BJ (cell line): ENCODE measurements around the gene EFCAB6. TPM values are rescaled to one million over a fixed set of nuclear protein-coding genes. Genes with fewer than 3 reads are reported as not detected.
A peak's percentile ranks its signal among the peaks of the same experiment; 100 is the strongest.

Source experiments
- CTCF ChIA-PET: fragments of 350-600 bp; formaldehyde crosslinking; extraction: SDS; loops from one replicate; lab custom pipeline; 2021; ENCODE audit warnings: antibody characterized with exemption, inconsistent platforms; lab: Yijun Ruan, JAX
- POLR2A ChIA-PET: fragments of 300-600 bp; sonication (Branson Sonifier 250); formaldehyde crosslinking; extraction: SDS; loops from one replicate; lab custom pipeline; 2021; ENCODE audit warnings: antibody characterized with exemption; lab: Charles Lee
- DNase-seq: peaks from one replicate; pipeline ENCODE4 v3.0.0-alpha.2; 2011; ENCODE audit warnings: low read depth
- H3K27me3 ChIP-seq: 2 replicates; pipeline ENCODE4 v1.6.0; 2011; ENCODE audit warnings: low read length; ENCODE audit not compliant: control insufficient read depth, insufficient read depth
- H3K36me3 ChIP-seq: 2 replicates; pipeline ENCODE4 v1.5.1; 2011; ENCODE audit warnings: low read length; ENCODE audit not compliant: control insufficient read depth, insufficient read depth
- H3K4me3 ChIP-seq: 2 replicates; pipeline ENCODE4 v1.5.1; 2011; ENCODE audit warnings: low read depth, mild to moderate bottlenecking, control low read depth, low read length
- CTCF ChIP-seq: IDR thresholded peaks from 2 replicates; pipeline ENCODE4 v1.5.1; 2011; ENCODE audit warnings: low read depth, mild to moderate bottlenecking, control low read depth, inconsistent platforms, low read length, moderate library complexity; ENCODE audit not compliant: insufficient read depth
- polyA plus RNA-seq: library from polyadenylated mRNA; depleted of rRNA; stranded (reverse); fragments of >200 nt; gene quantifications from 2 replicates; pipeline ENCODE4 v1.2.3, GENCODE V29; 2011

Gene EFCAB6
- polyA plus RNA-seq, 1 experiment = 0.75 TPM

GRCh38 chr22:43782448-43782847, 29.7 kb downstream of the EFCAB6 start:
- CTCF ChIA-PET = interaction anchor here (1.0 to 1.9 kb wide), 2 partner anchors 14 to 19 kb away, joined by 3 to 7 read pairs; no protein-coding TSS in a partner anchor
- POLR2A ChIA-PET = no interaction called here
- DNase-seq = no peak
- no peak for TF ChIP-seq CTCF
- H3K4me3 ChIP-seq = no peak overlapping the region
- no peaks in the 10 kb centered on the region for H3K27me3 ChIP-seq
- no peaks in the 10 kb centered on the region for H3K36me3 ChIP-seq

GRCh38 chr22:43777286-43777685, 34.8 kb downstream of the EFCAB6 start:
- ChIA-PET CTCF (no interaction called here), POLR2A (interaction anchor here (0.6 kb wide), 1 partner anchor 35 kb away, joined by 8 read pairs; the partner anchor contains the start of gene EFCAB6)
- TF ChIP-seq CTCF = no peak

GRCh38 chr22:43776081-43776670, 35.9 kb downstream of the EFCAB6 start:
- ChIA-PET CTCF (interaction anchor here (1.0 kb wide), 1 partner anchor 51 kb away, joined by 3 read pairs; no protein-coding TSS in a partner anchor), POLR2A (no interaction called here)
- no peak for DNase-seq
- Histone ChIP-seq H3K4me3 (no peak overlapping the region), H3K27me3 (no peaks in the 10 kb centered on the region), H3K36me3 (no peaks in the 10 kb centered on the region)
- TF ChIP-seq CTCF = no peak

More at GRCh38 chr22:43777286-43777685, 34.8 kb downstream of the EFCAB6 start:
- DNase-seq = peak; percentile 71
- H3K27me3 ChIP-seq = no peaks in the 10 kb centered on the region
- no peak overlapping the region for H3K4me3 ChIP-seq
- no peaks in the 10 kb centered on the region for H3K36me3 ChIP-seq

- CTCF ChIA-PET = interaction anchor here (1.2 kb wide), 1 partner anchor 22 kb away, joined by 3 read pairs; no protein-coding TSS in a partner anchor
These were observed 37.7 kb downstream of the EFCAB6 start for GRCh38 chr22:43774318-43774915.

More at GRCh38 chr22:43774318-43774915, 37.7 kb downstream of the EFCAB6 start:
- POLR2A ChIA-PET = interaction anchor here (0.6 kb wide), 1 partner anchor 502 kb away, joined by 3 read pairs; no protein-coding TSS in a partner anchor
- no peaks in the 10 kb centered on the region for H3K36me3 ChIP-seq
- TF ChIP-seq CTCF = no peak
- DNase-seq = no peak
- no peaks in the 10 kb centered on the region for H3K27me3 ChIP-seq
- no peak overlapping the region for H3K4me3 ChIP-seq
